ENCODE data around the gene SFXN3. TPM values are rescaled to one million over a fixed set of nuclear protein-coding genes. Genes with fewer than 3 reads are reported as not detected.
A peak's percentile ranks its signal among the peaks of the same experiment; 100 is the strongest.

Gene SFXN3
- total and polyA plus RNA-seq, 2 experiments from 2014 or later = 93.6 to 102 TPM

DNA sequence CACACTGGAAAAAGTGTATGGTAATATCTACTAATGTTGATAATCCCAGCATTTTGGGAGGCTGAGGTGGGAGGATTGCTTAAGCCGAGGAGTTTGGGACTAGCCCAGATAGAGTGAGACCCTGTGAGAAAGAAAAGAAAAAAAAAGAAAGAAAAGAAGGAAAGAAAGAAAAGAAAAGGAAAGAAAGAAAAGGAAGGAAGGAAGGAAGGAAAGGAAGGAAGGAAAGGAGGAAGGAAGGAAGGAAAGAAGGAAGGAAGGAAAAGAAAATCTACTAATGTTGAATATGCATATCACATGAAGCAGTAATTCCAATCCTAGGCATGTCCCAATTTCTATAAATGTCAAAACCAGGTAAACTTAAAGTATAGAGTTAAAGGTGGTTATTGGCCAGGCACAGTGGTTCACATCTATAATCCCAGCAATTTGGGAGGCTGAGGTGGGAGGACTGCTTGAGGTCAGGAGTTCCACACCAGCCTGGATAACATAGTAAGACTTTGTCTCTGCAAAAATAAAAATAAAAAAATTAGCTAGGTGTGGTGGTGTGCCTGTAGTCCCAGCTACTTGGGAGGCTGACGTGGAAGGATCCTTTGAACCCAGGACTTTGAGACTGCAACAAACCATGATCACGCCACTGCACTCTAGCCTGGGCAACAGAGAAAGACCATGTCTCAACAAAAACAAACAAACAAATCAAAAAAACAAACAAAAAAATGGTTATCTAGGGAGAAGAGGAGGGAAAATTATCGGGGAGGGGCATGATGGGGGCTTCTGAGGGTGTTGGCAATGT is 25.5 kb downstream of the SFXN3 start:
- H3K4me2 ChIP-seq = no peak overlapping the region
- 94% methylated on average over 4 of the region's 4 CpGs for WGBS (ENCODE audit: low lambda C conversion rate, missing lambda C conversion rate)
- H3K27ac ChIP-seq = no peak overlapping the region

DNA sequence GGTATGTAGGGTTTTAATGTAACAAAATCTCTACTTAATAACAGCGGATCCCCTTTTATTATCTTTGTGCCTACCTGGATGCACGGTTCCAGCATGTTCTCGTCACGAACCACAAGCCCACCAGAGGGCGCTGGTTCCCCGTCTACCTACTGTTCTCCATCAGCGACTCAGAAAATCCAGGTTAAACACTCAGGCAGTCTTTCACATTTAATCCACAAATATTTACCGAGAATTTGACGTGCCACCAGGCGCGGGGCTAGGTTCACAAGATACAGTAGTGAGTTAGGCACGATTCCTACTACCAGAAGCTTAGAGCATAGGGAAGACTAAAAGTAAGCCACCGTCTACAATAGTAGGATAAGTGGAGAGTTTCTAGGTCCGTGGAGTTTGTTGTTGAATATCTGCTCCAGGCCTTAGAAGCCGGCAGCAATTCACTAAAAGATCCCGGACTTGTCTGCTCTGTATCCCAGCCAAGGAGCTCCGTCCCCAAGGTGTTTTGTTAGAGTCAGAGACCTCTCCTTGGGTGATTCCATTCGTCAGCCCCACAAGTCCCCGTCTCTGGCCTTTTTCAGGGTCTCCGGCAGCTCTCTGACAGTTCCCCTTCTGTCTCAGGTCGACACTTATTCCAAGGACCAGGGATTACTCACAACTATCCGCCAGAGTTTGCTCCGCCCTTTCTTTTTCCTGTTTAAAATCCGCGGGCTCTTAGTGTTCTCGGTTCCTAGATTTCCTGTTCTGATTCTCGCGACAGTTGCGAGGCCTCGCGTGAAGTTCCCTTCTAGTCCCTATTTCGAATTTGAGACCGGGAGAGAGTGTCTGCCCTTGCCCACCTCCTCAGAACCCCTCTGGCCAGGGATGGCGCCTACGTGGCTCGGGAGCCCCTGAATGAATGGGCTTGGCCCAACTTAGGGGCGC is 29.3 kb downstream of the SFXN3 start:
- H3K9me3 ChIP-seq (ENCODE audit: low read depth) = no peaks in the 10 kb centered on the region
- no peak for TF ChIP-seq EZH2 (IDR thresholded peaks at IDR 0.05; ENCODE audit: borderline replicate concordance)
- TF ChIP-seq, protein P1, sequence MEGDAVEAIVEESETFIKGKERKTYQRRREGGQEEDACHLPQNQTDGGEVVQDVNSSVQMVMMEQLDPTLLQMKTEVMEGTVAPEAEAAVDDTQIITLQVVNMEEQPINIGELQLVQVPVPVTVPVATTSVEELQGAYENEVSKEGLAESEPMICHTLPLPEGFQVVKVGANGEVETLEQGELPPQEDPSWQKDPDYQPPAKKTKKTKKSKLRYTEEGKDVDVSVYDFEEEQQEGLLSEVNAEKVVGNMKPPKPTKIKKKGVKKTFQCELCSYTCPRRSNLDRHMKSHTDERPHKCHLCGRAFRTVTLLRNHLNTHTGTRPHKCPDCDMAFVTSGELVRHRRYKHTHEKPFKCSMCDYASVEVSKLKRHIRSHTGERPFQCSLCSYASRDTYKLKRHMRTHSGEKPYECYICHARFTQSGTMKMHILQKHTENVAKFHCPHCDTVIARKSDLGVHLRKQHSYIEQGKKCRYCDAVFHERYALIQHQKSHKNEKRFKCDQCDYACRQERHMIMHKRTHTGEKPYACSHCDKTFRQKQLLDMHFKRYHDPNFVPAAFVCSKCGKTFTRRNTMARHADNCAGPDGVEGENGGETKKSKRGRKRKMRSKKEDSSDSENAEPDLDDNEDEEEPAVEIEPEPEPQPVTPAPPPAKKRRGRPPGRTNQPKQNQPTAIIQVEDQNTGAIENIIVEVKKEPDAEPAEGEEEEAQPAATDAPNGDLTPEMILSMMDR (IDR thresholded peaks at IDR 0.05; ENCODE audit: poor library complexity) = peak; percentile 93
- TF ChIP-seq EZH2phosphoT487 (IDR thresholded peaks at IDR 0.05; ENCODE audit: low read depth, severe bottlenecking, unreplicated experiment) = no peak
- no peaks in the 10 kb centered on the region for H3K27me3 ChIP-seq
- H4K20me1 ChIP-seq (ENCODE audit: insufficient read depth, poor library complexity, severe bottlenecking) = no peaks in the 10 kb centered on the region
- H3K27ac ChIP-seq = peak overlapping the region; percentile 98
- peaks cover 19% of the 10 kb centered on the region for H3K79me2 ChIP-seq
- peak; percentile 96 for DNase-seq (ENCODE audit: low spot score)
- H3K4me3 ChIP-seq = peak overlapping the region; percentile 80
- peak overlapping the region; percentile 84 for H2AFZ ChIP-seq
- WGBS (ENCODE audit: low lambda C conversion rate, missing lambda C conversion rate) = under 1% methylated on average over 37 of the region's 37 CpGs
- H3K9me2 ChIP-seq (replicated peaks; ENCODE audit: insufficient read depth) = no peaks in the 10 kb centered on the region
- no peaks in the 10 kb centered on the region for H3K36me3 ChIP-seq (replicated peaks; ENCODE audit: insufficient read depth, low read depth)
- H3K4me2 ChIP-seq = peak overlapping the region; percentile 90
- H3K4me1 ChIP-seq (ENCODE audit: insufficient read depth) = peaks cover 24% of the 10 kb centered on the region

More for the DNA sequence above, 25.5 kb downstream of the SFXN3 start:
- DNase-seq (ENCODE audit: low spot score) = no peak
- H3K79me2 ChIP-seq = peaks cover 11% of the 10 kb centered on the region
- no peak overlapping the region for H3K4me3 ChIP-seq
- H4K20me1 ChIP-seq (ENCODE audit: insufficient read depth, poor library complexity, severe bottlenecking) = no peaks in the 10 kb centered on the region
- no peak overlapping the region for H2AFZ ChIP-seq
- no peaks in the 10 kb centered on the region for H3K36me3 ChIP-seq (replicated peaks; ENCODE audit: insufficient read depth, low read depth)
- no peaks in the 10 kb centered on the region for H3K4me1 ChIP-seq (ENCODE audit: insufficient read depth)
- no peaks in the 10 kb centered on the region for H3K9me3 ChIP-seq (ENCODE audit: low read depth)
- H3K9me2 ChIP-seq (replicated peaks; ENCODE audit: insufficient read depth) = no peaks in the 10 kb centered on the region
- TF ChIP-seq EZH2 (IDR thresholded peaks at IDR 0.05; ENCODE audit: borderline replicate concordance) (no peak), EZH2phosphoT487 (IDR thresholded peaks at IDR 0.05; ENCODE audit: low read depth, severe bottlenecking, unreplicated experiment) (no peak)
- TF ChIP-seq, protein P1 (IDR thresholded peaks at IDR 0.05; ENCODE audit: poor library complexity) = no peak
- peaks cover 1% of the 10 kb centered on the region for H3K27me3 ChIP-seq

DNA sequence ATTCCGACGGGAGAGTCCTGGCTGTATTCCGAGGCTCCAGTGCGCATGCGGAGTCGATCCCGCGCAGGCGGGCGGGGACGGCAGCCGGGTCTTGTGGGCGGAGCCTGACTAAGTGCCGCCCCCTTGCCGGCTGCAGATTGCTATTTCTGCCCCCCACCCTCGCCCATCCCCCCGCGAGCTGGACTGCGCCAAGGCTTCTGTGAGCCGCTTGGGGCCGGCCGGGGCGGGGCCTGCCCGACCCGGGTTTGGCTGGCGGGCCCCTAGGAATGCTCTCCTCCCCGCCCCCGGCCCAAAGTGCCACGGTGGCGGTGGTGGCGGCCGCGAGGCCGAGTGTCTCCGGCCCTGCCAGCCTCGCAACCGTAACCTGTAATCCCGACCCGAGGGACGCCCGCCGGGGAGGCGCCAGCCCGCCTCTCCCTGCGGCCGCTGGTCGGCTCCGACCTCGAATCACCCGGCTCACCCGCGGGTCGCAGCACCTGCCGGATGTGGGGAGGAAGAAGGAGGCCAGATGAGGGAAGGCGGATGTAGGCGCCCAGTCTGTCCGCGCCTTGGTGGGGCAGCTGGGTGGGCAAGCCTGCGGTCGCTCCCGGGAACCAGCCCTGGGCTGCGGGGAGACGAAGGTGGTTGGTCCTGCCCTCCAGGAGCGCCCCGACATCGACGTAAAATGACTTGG is 30.1 kb downstream of the SFXN3 start:
- Histone ChIP-seq H2AFZ (peak overlapping the region; percentile 84), H3K4me3 (peak overlapping the region; percentile 80), H3K4me1 (ENCODE audit: insufficient read depth) (peaks cover 31% of the 10 kb centered on the region), H3K9me3 (ENCODE audit: low read depth) (no peaks in the 10 kb centered on the region), H3K4me2 (peak overlapping the region; percentile 90), H3K27ac (peak overlapping the region; percentile 98), H3K27me3 (no peaks in the 10 kb centered on the region), H4K20me1 (ENCODE audit: insufficient read depth, poor library complexity, severe bottlenecking) (no peaks in the 10 kb centered on the region), H3K79me2 (peaks cover 19% of the 10 kb centered on the region), H3K9me2 (replicated peaks; ENCODE audit: insufficient read depth) (no peaks in the 10 kb centered on the region), H3K36me3 (replicated peaks; ENCODE audit: insufficient read depth, low read depth) (no peaks in the 10 kb centered on the region)
- peak; percentile 99 for DNase-seq (ENCODE audit: low spot score)
- TF ChIP-seq, protein P1 (IDR thresholded peaks at IDR 0.05; ENCODE audit: poor library complexity) = no peak
- no peak for TF ChIP-seq EZH2 (IDR thresholded peaks at IDR 0.05; ENCODE audit: borderline replicate concordance)
- TF ChIP-seq EZH2phosphoT487 (IDR thresholded peaks at IDR 0.05; ENCODE audit: low read depth, severe bottlenecking, unreplicated experiment) = no peak
- 1% methylated on average over 49 of the region's 67 CpGs for WGBS (ENCODE audit: low lambda C conversion rate, missing lambda C conversion rate)
